Myometrial cell (primary cell): Measurements from ENCODE around the gene USP3. TPM values are rescaled to one million over a fixed set of nuclear protein-coding genes. Genes with fewer than 3 reads are reported as not detected.

Experiments
- total RNA-seq: library from RNA; depleted of rRNA; stranded (reverse); fragments of >200 nt; gene quantifications from 2 replicates; pipeline ENCODE4 v1.2.3, GENCODE V29; 2015

The USP3 gene, protein sequence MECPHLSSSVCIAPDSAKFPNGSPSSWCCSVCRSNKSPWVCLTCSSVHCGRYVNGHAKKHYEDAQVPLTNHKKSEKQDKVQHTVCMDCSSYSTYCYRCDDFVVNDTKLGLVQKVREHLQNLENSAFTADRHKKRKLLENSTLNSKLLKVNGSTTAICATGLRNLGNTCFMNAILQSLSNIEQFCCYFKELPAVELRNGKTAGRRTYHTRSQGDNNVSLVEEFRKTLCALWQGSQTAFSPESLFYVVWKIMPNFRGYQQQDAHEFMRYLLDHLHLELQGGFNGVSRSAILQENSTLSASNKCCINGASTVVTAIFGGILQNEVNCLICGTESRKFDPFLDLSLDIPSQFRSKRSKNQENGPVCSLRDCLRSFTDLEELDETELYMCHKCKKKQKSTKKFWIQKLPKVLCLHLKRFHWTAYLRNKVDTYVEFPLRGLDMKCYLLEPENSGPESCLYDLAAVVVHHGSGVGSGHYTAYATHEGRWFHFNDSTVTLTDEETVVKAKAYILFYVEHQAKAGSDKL
- 25.9 and 36.9 TPM in 2 replicates for total RNA-seq

DNA sequence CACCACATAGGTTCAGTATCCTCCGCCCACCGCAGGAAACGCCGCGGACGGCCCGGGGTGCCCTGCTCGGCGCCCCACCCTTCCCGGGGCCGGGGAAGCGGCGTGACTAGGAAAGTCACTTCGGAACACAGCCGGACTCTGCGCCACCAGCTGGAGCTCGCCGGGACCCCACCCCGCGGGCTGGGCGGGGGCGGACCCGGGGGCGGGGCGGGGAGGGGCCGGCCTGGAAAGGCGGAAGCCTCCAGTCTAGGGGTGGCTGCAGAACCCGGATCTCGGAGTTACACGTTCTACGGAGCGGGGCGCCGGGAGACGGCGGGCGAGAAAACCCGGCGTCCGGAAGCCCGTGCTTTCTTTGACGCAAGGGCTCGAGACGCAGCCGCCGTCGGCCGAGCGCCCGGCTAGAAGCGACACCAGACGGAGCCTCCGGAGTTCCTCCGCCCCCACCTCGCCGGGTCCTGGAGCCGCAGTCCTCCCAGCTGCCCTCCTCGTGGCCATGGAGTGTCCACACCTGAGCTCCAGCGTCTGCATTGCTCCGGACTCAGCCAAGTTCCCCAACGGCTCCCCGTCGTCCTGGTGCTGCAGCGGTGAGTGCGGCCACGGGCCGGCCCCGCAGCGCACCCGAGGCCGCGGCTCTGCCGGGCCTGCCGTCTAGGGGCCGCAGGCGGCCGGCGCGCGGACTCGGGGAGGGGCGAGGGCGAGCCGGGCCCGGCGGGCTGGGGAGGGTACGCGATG, at the start of gene USP3:
TSS of gene USP3 (plus strand) at position 347 of the 732 bp plus-strand sequence. CDS start at position 494, 147 bp downstream.

DNA sequence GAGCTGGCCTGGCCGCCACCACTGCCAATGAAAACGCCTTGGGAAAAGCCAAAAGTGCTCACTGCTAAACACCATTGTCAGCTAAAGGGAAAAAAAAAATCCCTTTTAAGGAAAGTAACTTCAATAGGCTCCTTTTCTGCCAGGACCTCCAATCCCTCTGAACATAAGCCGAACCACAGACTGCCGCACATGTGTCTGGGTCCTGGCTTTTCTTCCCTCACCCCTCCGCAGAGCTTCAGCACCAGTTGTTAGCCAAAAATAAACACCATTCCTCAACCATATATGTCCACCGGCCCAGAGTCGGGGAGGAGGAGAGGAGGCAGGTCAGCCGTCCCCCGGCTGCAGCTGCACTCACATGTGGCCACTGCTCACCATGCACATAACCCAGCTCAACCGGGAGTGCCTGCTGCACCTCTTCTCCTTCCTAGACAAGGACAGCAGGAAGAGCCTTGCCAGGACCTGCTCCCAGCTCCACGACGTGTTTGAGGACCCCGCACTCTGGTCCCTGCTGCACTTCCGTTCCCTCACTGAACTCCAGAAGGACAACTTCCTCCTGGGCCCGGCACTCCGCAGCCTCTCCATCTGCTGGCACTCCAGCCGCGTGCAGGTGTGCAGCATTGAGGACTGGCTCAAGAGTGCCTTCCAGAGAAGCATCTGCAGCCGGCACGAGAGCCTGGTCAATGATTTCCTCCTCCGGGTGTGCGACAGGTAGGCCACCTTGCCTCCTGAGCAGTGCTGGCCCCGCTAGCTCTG, 92.8 kb downstream of the USP3 start, which contains the start of gene FBXL22:
TSS of gene FBXL22 (plus strand) at position 350 of the 753 bp plus-strand sequence. CDS start at position 356, 6 bp downstream.

Other genes starting within 250 kb of the USP3 start
- 17.0 and 17.4 TPM in 2 replicates for gene APH1B, start 227.0 kb upstream of the USP3 start, total RNA-seq
- 39.9 and 45.0 TPM in 2 replicates for gene CA12, start 122.7 kb upstream of the USP3 start, total RNA-seq
- 0.18 and 0.58 TPM in 2 replicates for gene FBXL22, start 92.8 kb downstream of the USP3 start, total RNA-seq